ENCODE data around the gene ORC3. TPM values are rescaled to one million over a fixed set of nuclear protein-coding genes. Genes with fewer than 3 reads are reported as not detected.

Gene ORC3
- total RNA-seq, 1 experiment from 2014 or later = 52.9 TPM

- no peak overlapping the region for H4K8ac ChIP-seq (replicated peaks; ENCODE audit: insufficient read length, low read depth, low read length)
- no peaks in the 10 kb centered on the region for H3K23me2 ChIP-seq (ENCODE audit: insufficient read length, low read depth, low read length, poor library complexity, severe bottlenecking)
- H3K27ac ChIP-seq (ENCODE audit: insufficient read length, low read depth, low read length) = no peak overlapping the region
- no peak overlapping the region for H3K23ac ChIP-seq (ENCODE audit: insufficient read length, low read depth, low read length)
- no peak overlapping the region for H4K91ac ChIP-seq (ENCODE audit: insufficient read length, low read depth, low read length)
- H3K79me1 ChIP-seq (ENCODE audit: insufficient read depth, low read depth, low read length, poor library complexity, severe bottlenecking) = peaks cover 2% of the 10 kb centered on the region
- H2BK12ac ChIP-seq (ENCODE audit: insufficient read length, low read depth, low read length) = no peak overlapping the region
- Mint-ChIP-seq H3K27ac (no peak overlapping the region; a peak in 1 of 7 replicates), H3K4me3 (no peak overlapping the region), H3K9me3 (no peaks in the 10 kb centered on the region), H3K4me1 (no peaks in the 10 kb centered on the region), H3K36me3 (ENCODE audit: insufficient read depth in 1 of 3, low read depth in 3 of 3) (peaks cover 12 to 50% (median 26%) of the 10 kb centered on the region in 3 experiments; a peak in 6 of 7 replicates), H3K27me3 (ENCODE audit: low read depth) (no peaks in the 10 kb centered on the region)
- H3K9me3 ChIP-seq (ENCODE audit: control insufficient read depth, low read depth, low read length) = no peaks in the 10 kb centered on the region
- no peaks in the 10 kb centered on the region for H4K20me1 ChIP-seq (ENCODE audit: control insufficient read depth, insufficient read depth, insufficient read length)
- H2AFZ ChIP-seq (ENCODE audit: low read length) = no peak overlapping the region
- H3K56ac ChIP-seq (ENCODE audit: insufficient read length, low read depth, low read length) = no peak overlapping the region
- H3K14ac ChIP-seq (ENCODE audit: insufficient read depth, low read length) = no peak overlapping the region
- no peaks in the 10 kb centered on the region for H3K4me1 ChIP-seq (ENCODE audit: insufficient read depth, low read length)
- no peak overlapping the region for H2BK20ac ChIP-seq (ENCODE audit: low read depth, low read length, poor library complexity, severe bottlenecking)
- no peaks in the 10 kb centered on the region for H3K79me2 ChIP-seq (ENCODE audit: insufficient read depth, low read length)
- no peak overlapping the region for H2BK15ac ChIP-seq (ENCODE audit: low read depth, low read length)
- H3K4me2 ChIP-seq (ENCODE audit: insufficient read depth, insufficient read length, low read length) = no peak overlapping the region
- H3K18ac ChIP-seq (ENCODE audit: insufficient read length, low read depth, low read length) = no peak overlapping the region
- no peak overlapping the region for H2BK120ac ChIP-seq (ENCODE audit: low read depth, low read length, poor library complexity, severe bottlenecking)
- H3K4ac ChIP-seq (ENCODE audit: low read depth, low read length) = no peak overlapping the region
- H2AK5ac ChIP-seq (ENCODE audit: insufficient read length, low read length) = no peak overlapping the region
- H3K9ac ChIP-seq (ENCODE audit: extremely low read depth, insufficient read length, low read length) = no peak overlapping the region
- H4K5ac ChIP-seq (ENCODE audit: insufficient read length, low read depth, low read length) = no peak overlapping the region
- DNase-seq = no peak
- H3K27me3 ChIP-seq (ENCODE audit: insufficient read depth, low read length) = no peaks in the 10 kb centered on the region
- H2BK5ac ChIP-seq (ENCODE audit: insufficient read length, low read length) = no peak overlapping the region
- H3T11ph ChIP-seq (ENCODE audit: low read length) = no peak overlapping the region
- no peak for TF ChIP-seq CTCF (conservative IDR thresholded peaks at IDR 0.05)
These were observed 34.4 kb upstream of the ORC3 start for GRCh38 chr6:87555506-87555905.
